ENCODE results near the gene KRTAP19-1.
"Not testable (repeated sequence)": the region's sequence is repeated elsewhere in the genome, so short reads cannot be mapped to it uniquely, and the experiment has no call there.

The KRTAP19-1 gene

GRCh38 chr21:30480145-30480544 is at the start of gene KRTAP19-1:
Gene KRTAP19-1, minus strand, starts transcription at chr21:30480367. Its CDS starts 50 bp downstream, at chr21:30480317.
- DNase-seq, result no peak

GRCh38 chr21:30518876-30519275 is 38.7 kb upstream of the KRTAP19-1 start:
- no peak for DNase-seq

- DNase-seq, result no peak
Observed at GRCh38 chr21:30515681-30516080, 35.5 kb upstream of the KRTAP19-1 start.

- DNase-seq, result not testable (repeated sequence)
Observed at GRCh38 chr21:30505621-30506205, 25.5 kb upstream of the KRTAP19-1 start.

- DNase-seq, result no peak
Observed at GRCh38 chr21:30502041-30502440, 21.9 kb upstream of the KRTAP19-1 start, which contains the start of gene KRTAP19-5. Gene KRTAP19-5, minus strand, starts transcription at chr21:30502141. Its CDS starts 51 bp downstream, at chr21:30502090.

- DNase-seq, result no peak
Observed at GRCh38 chr21:30497065-30497464, 16.9 kb upstream of the KRTAP19-1 start, which contains the start of gene KRTAP19-4. Gene KRTAP19-4, minus strand, starts transcription at chr21:30497165. Its CDS starts 55 bp downstream, at chr21:30497110.

GRCh38 chr21:30491963-30492428 is 11.8 kb upstream of the KRTAP19-1 start, which contains the start of gene KRTAP19-3:
Gene KRTAP19-3, minus strand, starts transcription at chr21:30492013. Its CDS starts 56 bp downstream, at chr21:30491957.
- DNase-seq, result no peak

- DNase-seq, result no peak
Observed at GRCh38 chr21:30487336-30487735, 7.2 kb upstream of the KRTAP19-1 start, which contains the start of gene KRTAP19-2. Gene KRTAP19-2, minus strand, starts transcription at chr21:30487436. Its CDS starts 88 bp downstream, at chr21:30487348.

- no peak for DNase-seq
Observed at GRCh38 chr21:30486180-30486579, 6.0 kb upstream of the KRTAP19-1 start.

GRCh38 chr21:30482130-30482529 is 2.0 kb upstream of the KRTAP19-1 start:
- DNase-seq, result no peak

GRCh38 chr21:30479259-30479658 is 908 bp downstream of the KRTAP19-1 start:
- no peak for DNase-seq

GRCh38 chr21:30478004-30478403 is 2.2 kb downstream of the KRTAP19-1 start:
- no peak for DNase-seq

GRCh38 chr21:30468900-30469714 is 11.1 kb downstream of the KRTAP19-1 start:
- no peak for DNase-seq

- no peak for DNase-seq
Observed at GRCh38 chr21:30463713-30464112, 16.5 kb downstream of the KRTAP19-1 start.

- no peak for DNase-seq
Observed at GRCh38 chr21:30448514-30448913, 31.7 kb downstream of the KRTAP19-1 start.

- DNase-seq, result no peak
Observed at GRCh38 chr21:30447056-30447455, 33.1 kb downstream of the KRTAP19-1 start.

- DNase-seq, result no peak
Observed at GRCh38 chr21:30444204-30444603, 36.0 kb downstream of the KRTAP19-1 start.

- no peak for DNase-seq
Observed at GRCh38 chr21:30443226-30443625, 36.9 kb downstream of the KRTAP19-1 start.

- no peak for DNase-seq
Observed at GRCh38 chr21:30439975-30440374, 40.2 kb downstream of the KRTAP19-1 start, which contains the start of gene KRTAP15-1. Gene KRTAP15-1, plus strand, starts transcription at chr21:30440275. Its CDS starts 53 bp downstream, at chr21:30440328.

- DNase-seq, result no peak
Observed at GRCh38 chr21:30437010-30437565, 43.1 kb downstream of the KRTAP19-1 start.

GRCh38 chr21:30434033-30434631 is 46.0 kb downstream of the KRTAP19-1 start:
- DNase-seq, result no peak

- DNase-seq, result no peak
Observed at GRCh38 chr21:30430170-30430655, 50.0 kb downstream of the KRTAP19-1 start, which contains the start of gene KRTAP13-4. Gene KRTAP13-4, plus strand, starts transcription at chr21:30430220. Its CDS starts 56 bp downstream, at chr21:30430276.

Data from DMS 273 treated with DMSO at 0.1 percent for 48 hours (cell line).